Fibroblast of villous mesenchyme (primary cell): ENCODE measurements around the gene CEP192. TPM values are rescaled to one million over a fixed set of nuclear protein-coding genes. Genes with fewer than 3 reads are reported as not detected.

Experiments used
- DNase-seq: peaks from one replicate; pipeline ENCODE4 v3.0.0-alpha.2; 2010; ENCODE audit warnings: low read depth
- H3K4me3 ChIP-seq: 2 replicates; pipeline ENCODE4 v1.5.1; 2011; ENCODE audit warnings: low read depth, mild to moderate bottlenecking, low read length
- CTCF ChIP-seq: IDR thresholded peaks from 2 replicates; pipeline ENCODE4 v1.5.1; 2012; ENCODE audit warnings: low read depth, mild to moderate bottlenecking, low read length; ENCODE audit not compliant: insufficient read depth
- total RNA-seq: library from RNA; depleted of rRNA; stranded (reverse); fragments of >200 nt; gene quantifications from 2 replicates; pipeline ENCODE4 v1.2.3, GENCODE V29; 2012

Gene CEP192
- total RNA-seq, 1 donor = 40.6 TPM

GRCh38 chr18:13014818-13015217, 23.7 kb downstream of the CEP192 start:
- TF ChIP-seq CTCF = no peak
- DNase-seq = no peak
- H3K4me3 ChIP-seq = no peak overlapping the region

- TF ChIP-seq CTCF = no peak
- no peak overlapping the region for H3K4me3 ChIP-seq
- no peak for DNase-seq
Observed at GRCh38 chr18:13017247-13017875, 26.2 kb downstream of the CEP192 start.

GRCh38 chr18:13018374-13018773, 27.2 kb downstream of the CEP192 start:
- TF ChIP-seq CTCF = no peak
- H3K4me3 ChIP-seq = no peak overlapping the region
- no peak for DNase-seq

GRCh38 chr18:13019301-13019700, 28.1 kb downstream of the CEP192 start:
- TF ChIP-seq CTCF = no peak
- DNase-seq = no peak
- no peak overlapping the region for H3K4me3 ChIP-seq

- H3K4me3 ChIP-seq = no peak overlapping the region
Observed at GRCh38 chr18:13022644-13023043, 31.5 kb downstream of the CEP192 start.

GRCh38 chr18:13025233-13025632, 34.1 kb downstream of the CEP192 start:
- no peak for TF ChIP-seq CTCF
- no peak for DNase-seq
- no peak overlapping the region for H3K4me3 ChIP-seq

More at GRCh38 chr18:13022644-13023043, 31.5 kb downstream of the CEP192 start:
- no peak for DNase-seq
- TF ChIP-seq CTCF = no peak
